Breast epithelium (tissue), 3 donors: ENCODE results near the gene FASTK.

ENCODE experiments used
- POLR2A ChIP-seq: fragments of 450-650 bp; IDR thresholded peaks from one replicate; pipeline ENCODE4 v1.6.1; 2016; ENCODE audit warnings: antibody characterized with exemption, mild to moderate bottlenecking, moderate library complexity
- POLR2AphosphoS5 ChIP-seq, 3 donors: sonication (generic); formaldehyde crosslinking; IDR thresholded peaks; one replicate each; pipeline ENCODE4 v1.6.1; 2017; ENCODE audit warnings: antibody characterized with exemption in 3 of 3
- TF ChIP-seq, protein P1 (sequence below), 3 donors: fragments of 450-650 bp; IDR thresholded peaks; one replicate each; pipeline ENCODE4 v1.5.1; 2016 to 2017; ENCODE audit warnings: antibody characterized with exemption in 3 of 3, mild to moderate bottlenecking in 3 of 3, moderate library complexity in 3 of 3

DNA sequence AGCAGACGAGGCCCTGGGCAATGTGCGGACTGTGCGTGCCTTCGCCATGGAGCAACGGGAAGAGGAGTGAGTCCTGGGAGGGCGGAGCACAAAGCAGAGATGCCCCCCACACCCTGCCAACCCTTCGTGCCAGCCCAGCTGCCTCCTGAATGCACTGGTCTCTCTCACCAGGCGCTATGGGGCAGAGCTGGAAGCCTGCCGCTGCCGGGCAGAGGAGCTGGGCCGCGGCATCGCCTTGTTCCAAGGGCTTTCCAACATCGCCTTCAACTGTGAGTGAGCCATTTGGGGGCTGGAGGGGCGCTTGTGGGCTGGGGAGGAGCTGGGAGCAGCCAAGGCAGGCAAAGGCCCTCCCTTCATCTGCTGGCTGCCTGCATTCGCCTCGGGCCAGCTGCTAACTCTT is 44.7 kb downstream of the FASTK start:
- TF ChIP-seq, protein P1, sequence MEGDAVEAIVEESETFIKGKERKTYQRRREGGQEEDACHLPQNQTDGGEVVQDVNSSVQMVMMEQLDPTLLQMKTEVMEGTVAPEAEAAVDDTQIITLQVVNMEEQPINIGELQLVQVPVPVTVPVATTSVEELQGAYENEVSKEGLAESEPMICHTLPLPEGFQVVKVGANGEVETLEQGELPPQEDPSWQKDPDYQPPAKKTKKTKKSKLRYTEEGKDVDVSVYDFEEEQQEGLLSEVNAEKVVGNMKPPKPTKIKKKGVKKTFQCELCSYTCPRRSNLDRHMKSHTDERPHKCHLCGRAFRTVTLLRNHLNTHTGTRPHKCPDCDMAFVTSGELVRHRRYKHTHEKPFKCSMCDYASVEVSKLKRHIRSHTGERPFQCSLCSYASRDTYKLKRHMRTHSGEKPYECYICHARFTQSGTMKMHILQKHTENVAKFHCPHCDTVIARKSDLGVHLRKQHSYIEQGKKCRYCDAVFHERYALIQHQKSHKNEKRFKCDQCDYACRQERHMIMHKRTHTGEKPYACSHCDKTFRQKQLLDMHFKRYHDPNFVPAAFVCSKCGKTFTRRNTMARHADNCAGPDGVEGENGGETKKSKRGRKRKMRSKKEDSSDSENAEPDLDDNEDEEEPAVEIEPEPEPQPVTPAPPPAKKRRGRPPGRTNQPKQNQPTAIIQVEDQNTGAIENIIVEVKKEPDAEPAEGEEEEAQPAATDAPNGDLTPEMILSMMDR (IDR thresholded peaks at IDR 0.05), result no peak
- TF ChIP-seq POLR2A, result no peak
- no peak for TF ChIP-seq POLR2AphosphoS5 (IDR thresholded peaks at IDR 0.05)
